IMR-90 (cell line): ENCODE results near the gene ROR2.

Experiments
- BHLHE40 ChIP-seq: fragments of 150-350 bp; IDR thresholded peaks from 2 replicates; pipeline ENCODE4 v1.6.1; 2016; ENCODE audit warnings: mild to moderate bottlenecking, low read depth, low read length
- CEBPB ChIP-seq: IDR thresholded peaks from 2 replicates; pipeline ENCODE4 v1.6.1; 2012; ENCODE audit warnings: low read depth, low read length, improper control_type of control experiment
- CHD1 ChIP-seq: IDR thresholded peaks from 2 replicates; pipeline ENCODE4 v1.6.1; 2012; ENCODE audit warnings: low read depth, low read length, improper control_type of control experiment
- CTCF ChIP-seq: conservative IDR thresholded peaks from 2 replicates; pipeline ENCODE4 v1.5.1; 2012; ENCODE audit warnings: mild to moderate bottlenecking, low read depth, low read length, improper control_type of control experiment
- MAZ ChIP-seq: IDR thresholded peaks from 2 replicates; pipeline ENCODE4 v1.6.1; 2012; ENCODE audit warnings: low read depth, mild to moderate bottlenecking, low read length, improper control_type of control experiment, moderate library complexity, borderline replicate concordance
- MXI1 ChIP-seq: IDR thresholded peaks from 2 replicates; pipeline ENCODE4 v1.6.1; 2012; ENCODE audit warnings: low read depth, mild to moderate bottlenecking, low read length, moderate library complexity, borderline replicate concordance
- NFE2L2 ChIP-seq: fragments of 150-350 bp; IDR thresholded peaks from 2 replicates; pipeline ENCODE4 v1.6.1; 2016; ENCODE audit warnings: low read depth, mild to moderate bottlenecking, low read length
- POLR2A ChIP-seq: IDR thresholded peaks from 2 replicates; pipeline ENCODE4 v1.6.1; 2012; ENCODE audit warnings: mild to moderate bottlenecking, low read depth, low read length
- RAD21 ChIP-seq: IDR thresholded peaks from 2 replicates; pipeline ENCODE4 v1.6.1; 2012; ENCODE audit warnings: low read length, improper control_type of control experiment
- RCOR1 ChIP-seq: IDR thresholded peaks from 2 replicates; pipeline ENCODE4 v1.6.1; 2012; ENCODE audit warnings: mild to moderate bottlenecking, low read length, improper control_type of control experiment; ENCODE audit not compliant: insufficient replicate concordance
- RFX5 ChIP-seq: IDR thresholded peaks from 2 replicates; pipeline ENCODE4 v1.8.0; 2012; ENCODE audit warnings: low read depth, mild to moderate bottlenecking, low read length, moderate library complexity
- SMC3 ChIP-seq: fragments of 150-350 bp; IDR thresholded peaks from 2 replicates; pipeline ENCODE4 v1.6.1; 2016; ENCODE audit warnings: low read depth, mild to moderate bottlenecking, antibody characterized with exemption, low read length, moderate library complexity
- USF2 ChIP-seq: fragments of 150-350 bp; IDR thresholded peaks from 2 replicates; pipeline ENCODE4 v1.6.1; 2017; ENCODE audit warnings: mild to moderate bottlenecking, antibody characterized with exemption, low read length, low read depth

- TF ChIP-seq CTCF (no peak), MAZ (no peak), SMC3 (no peak), MXI1 (no peak), RAD21 (no peak), RFX5 (no peak), USF2 (no peak), POLR2A (no peak), NFE2L2 (no peak), BHLHE40 (no peak), CHD1 (no peak), CEBPB (no peak), RCOR1 (no peak)
Observed at GRCh38 chr9:91705386-91705785, 244.6 kb downstream of the ROR2 start.
